NCI-H1417 treated with DMSO at 0.1 percent for 48 hours (cell line): ENCODE measurements around the gene FIZ1.

ENCODE experiments used
- DNase-seq: peaks from one replicate; lab custom pipeline; 2025; lab: John Stamatoyannopoulos, UW

FIZ1 gene

DNA sequence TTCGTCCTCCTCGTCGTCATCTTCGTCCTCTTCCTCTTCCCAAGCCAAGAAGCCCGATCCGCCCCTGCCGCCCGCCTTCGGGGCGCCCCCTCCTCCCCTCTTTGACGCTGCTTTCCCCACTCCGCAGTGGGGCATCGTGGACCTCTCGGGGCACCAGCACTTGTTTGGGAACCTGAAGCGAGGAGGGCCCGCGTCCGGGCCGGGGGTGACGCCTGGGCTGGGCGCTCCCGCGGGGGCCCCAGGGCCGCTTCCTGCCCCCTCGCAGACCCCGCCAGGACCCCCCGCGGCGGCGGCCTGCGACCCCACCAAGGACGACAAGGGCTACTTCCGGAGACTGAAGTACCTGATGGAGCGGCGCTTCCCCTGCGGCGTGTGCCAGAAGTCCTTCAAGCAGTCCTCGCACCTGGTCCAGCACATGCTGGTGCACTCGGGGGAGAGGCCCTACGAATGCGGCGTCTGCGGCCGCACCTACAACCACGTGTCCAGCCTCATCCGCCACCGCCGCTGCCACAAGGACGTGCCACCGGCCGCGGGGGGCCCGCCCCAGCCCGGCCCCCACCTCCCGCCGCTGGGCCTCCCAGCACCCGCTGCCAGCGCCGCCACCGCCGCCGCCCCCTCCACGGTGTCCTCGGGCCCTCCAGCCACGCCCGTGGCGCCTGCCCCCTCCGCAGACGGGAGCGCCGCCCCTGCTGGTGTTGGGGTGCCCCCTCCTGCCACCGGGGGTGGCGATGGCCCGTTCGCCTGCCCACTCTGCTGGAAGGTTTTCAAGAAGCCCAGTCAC lies 14.8 kb upstream of the FIZ1 start:
- DNase-seq: no peak

DNA sequence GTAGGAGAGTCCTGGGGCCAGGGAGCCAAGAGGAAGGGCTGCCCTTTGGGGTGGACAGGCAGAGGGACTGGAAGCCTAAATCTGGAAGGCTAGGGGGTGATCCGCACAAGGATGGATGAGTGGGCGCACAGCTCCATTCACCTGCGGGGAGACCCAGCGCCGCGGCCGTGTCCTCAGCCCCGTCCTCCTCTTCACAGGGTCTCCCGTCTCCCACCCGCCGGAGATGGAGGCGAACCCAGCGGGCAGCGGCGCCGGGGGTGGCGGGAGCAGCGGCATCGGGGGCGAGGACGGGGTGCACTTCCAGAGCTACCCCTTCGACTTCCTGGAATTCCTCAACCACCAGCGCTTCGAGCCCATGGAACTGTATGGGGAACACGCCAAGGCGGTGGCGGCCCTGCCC lies 14.1 kb upstream of the FIZ1 start:
- DNase-seq: no peak

DNA sequence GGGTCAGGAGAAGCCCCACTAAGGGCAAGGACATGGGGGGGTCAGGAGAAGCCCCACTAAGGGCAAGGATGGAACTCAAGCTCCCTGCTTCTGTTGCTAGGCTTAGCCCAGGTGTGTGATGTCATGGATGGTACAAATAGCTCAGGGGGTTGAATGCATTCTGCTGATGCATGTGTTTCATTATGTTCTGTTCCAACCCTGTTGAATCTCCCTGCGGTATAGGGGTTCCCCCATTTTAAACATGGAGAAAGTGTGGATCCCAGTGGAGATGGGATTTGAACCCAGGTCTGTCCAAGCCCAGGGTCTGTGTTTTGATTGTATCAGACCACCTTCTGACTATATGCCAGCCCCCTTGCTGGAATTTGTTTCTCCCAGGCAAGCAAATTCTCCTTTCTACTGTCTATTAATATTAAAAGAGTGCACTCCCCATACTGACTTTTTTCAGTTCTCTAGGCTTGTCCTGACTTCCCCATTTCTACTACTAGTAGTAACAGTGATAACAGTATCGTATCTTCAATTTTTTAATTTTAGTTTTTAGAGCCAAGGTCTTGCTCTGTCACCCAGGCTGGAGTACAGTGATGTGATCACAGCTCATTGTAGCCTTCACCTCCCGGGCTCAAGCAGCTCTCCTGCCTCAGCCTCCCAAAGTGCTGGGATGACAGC lies 12.8 kb upstream of the FIZ1 start:
- DNase-seq: no peak

DNA sequence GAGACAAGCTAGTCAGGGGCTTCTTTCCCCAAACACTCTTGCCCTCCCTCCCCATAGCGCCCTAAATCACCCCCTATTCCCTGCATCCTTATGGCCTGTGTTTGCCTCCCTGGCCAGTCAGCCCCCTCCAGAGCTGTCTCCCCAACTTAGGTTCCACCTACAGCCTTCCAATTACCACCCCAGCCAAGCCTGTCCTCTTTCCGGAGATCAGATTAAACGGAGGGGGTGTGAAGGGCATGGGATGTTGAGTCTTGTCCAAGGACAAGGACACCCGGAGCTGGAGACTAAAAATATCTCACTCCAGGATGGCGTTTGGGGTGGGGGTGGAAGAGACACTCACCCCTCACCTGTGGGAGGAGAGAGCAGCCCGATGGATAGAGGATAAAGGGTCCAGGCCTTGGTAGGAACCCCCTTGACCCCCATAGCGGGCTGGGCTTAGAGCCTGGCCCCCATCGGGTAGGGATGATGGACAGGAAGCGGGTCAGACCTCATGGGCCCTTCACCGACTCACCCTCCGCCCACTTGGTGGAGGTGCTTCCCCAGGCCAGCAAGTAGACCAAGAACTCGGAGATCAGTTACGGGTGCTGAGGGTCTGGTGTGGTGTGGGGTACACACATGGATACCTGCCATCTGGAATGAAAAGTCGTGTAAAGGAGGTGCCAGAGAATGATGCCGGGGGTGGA lies 12.1 kb upstream of the FIZ1 start:
- DNase-seq: no peak

DNA sequence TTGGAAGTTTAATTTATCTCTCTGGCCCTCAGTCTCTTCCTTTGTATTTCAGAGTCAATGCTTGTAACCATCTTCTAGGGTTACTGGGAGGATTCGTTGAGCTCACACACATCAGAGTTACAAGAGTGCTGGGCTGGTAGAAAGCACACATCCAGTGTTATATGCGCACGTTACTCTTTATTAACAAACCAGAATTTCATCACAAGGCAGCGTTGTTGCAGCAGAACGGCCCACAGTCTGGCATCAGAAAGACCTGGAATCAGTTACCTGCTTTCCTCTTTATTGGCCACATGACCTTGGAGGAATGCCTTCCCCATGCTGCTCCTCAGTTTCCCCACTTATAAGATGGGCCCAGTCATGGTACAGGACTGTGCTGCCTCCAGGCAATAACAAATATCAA lies 10.0 kb upstream of the FIZ1 start:
- no peak for DNase-seq

DNA sequence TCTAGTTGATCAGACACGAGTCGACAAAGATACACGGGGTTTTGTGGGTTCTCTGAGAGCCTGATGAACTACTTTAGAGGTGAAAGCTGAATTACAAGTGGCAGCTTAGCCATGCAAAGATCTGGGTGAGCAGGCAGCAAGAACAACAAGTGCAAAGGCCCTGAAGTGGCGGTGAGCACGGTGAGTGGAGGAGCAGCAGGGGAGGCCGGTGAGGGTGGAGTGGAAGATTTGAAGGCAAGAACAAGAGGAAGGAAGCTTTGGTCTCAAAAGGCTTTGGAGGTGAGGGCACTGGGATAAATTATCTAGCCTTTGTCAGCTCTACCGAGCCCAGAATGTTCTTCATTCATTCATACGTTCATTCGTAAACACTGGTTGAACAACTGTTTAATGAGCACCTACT lies 7.5 kb upstream of the FIZ1 start:
- no peak for DNase-seq

DNA sequence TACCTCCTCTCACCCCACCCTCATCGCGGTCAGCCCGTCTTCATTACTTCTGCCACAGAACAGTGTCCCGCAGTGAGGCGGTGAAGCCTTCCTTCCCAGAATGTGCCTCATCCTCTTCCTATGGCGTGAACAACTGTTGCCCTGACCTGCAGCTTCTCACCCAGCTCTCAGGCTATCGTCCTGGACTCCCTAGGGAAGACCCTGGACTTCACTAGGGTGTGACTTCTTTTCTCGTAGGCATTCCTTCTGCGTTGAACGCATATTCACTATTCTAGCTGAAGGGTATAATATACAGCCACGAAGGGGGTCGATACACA lies 7.1 kb upstream of the FIZ1 start:
- DNase-seq: no peak

DNA sequence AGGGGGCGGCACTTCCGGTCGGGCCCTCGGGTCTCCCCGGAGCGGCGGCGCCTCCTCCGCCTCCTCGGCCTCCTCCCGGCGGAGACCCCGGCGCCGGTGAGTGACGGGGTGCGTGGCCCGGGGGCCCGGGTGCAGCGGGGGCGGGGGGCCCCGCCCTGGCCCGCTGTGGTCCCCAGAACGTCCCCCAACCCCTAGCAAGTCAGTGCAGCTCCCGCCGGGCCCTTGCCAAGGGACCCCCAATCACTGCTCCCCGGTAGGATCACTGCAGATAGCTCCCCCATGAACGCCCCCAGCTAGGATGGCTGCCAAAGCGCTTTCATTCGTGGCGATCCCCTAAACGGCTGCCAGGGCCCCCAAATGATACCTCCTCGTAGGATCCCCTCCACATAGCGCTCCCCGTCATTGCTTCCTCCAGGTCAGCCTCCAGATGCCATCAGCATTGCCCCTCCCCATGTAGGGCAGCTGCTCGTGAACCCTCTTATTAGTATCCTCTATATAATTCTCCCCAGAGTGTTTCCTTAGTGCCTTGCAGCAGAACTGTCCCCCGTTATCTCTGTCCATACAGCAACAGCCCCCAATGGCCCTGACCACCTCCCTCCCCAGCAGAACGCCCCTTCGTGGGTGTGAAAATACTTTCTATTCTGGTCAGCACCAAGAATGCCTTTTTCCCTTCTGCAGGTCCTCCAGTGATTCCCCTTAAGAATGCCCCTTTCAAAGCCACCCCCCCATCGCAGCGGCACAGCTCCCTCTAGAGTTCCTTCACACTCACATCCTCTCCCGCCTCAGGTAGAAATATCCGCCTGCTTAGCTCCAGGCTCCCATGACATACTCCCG lies 6.5 kb upstream of the FIZ1 start, which contains the start of gene ZNF865:
TSS of gene ZNF865 (plus strand) at position 11 of the 834 bp plus-strand sequence. CDS start 7,972 bp downstream, outside the sequence.
- no peak for DNase-seq

DNA sequence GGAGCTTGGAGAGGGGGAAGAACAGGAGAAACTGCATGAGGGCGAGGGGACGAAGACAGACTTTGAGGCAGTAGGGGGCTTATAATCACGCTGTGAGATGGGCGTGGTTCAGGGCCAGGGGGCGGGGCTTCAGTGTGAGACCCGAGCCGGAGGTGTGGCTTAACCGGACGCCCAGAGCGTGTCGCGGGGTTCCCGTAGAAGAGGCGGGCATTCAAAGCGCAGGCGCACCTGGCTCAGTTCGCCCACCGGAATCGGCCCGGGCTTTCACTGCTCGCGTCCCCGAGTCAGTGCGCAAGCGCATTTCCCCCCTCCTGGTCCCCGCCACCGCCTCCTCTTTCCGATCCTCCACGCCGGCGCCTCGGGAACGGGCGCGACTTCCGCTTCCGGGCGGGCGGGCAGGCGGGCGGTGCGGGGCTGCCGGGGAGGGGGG lies 5.9 kb upstream of the FIZ1 start:
- DNase-seq: peak; percentile 90

DNA sequence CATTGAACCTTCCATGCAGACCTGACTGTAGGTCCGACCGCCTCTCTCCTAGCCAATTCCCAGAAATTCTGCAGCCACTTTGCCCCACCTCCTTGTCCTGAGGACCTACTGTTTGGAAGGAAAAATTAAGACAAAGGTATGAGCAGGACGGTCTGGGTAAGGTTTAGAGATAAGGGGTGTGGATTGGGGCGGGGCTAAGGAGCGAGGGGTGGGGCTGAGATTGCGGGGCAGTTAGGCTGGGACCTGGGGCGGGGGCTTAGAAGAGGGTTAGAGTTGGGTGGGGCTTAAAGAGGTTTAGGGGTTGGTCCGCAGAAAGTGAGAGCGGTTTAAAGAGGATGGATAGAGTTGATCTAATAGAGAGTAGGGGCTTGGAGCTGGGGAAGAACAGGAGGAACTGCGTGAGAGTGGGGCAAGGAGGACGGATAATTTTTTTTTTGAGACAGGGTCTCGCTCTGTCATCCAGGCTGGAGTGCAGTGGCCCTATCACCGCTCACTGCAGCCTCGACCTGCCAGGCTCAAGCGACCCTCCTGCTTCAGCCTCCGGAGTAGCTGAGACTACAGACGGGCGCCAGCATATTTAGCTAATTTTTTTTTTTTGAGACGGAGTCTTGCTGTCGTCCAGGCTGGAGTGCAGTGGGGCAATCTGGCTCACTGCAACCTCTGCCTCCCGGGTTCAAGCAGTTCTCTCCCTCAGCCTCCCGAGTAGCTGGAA lies 4.4 kb upstream of the FIZ1 start:
- no peak for DNase-seq

DNA sequence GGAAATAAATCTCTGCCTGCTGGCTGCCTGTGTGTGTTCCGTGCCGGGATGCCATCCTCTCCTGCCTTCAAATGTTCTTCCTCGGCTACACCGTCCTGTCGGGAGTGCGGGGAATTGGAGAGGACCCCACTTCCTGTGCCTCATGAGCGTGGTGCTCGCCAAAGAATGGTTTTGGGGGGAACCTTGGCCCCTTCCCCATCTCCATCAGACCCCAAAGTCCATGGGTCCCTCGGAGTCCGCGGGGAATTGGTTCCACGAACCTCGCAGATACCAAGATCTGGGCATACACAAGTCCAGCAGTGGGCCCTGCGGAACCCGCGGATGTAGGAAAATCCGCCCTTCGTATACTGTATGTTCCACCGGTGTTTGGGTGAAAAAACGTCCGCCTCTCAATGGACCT lies 3.8 kb upstream of the FIZ1 start:
- no peak for DNase-seq

DNA sequence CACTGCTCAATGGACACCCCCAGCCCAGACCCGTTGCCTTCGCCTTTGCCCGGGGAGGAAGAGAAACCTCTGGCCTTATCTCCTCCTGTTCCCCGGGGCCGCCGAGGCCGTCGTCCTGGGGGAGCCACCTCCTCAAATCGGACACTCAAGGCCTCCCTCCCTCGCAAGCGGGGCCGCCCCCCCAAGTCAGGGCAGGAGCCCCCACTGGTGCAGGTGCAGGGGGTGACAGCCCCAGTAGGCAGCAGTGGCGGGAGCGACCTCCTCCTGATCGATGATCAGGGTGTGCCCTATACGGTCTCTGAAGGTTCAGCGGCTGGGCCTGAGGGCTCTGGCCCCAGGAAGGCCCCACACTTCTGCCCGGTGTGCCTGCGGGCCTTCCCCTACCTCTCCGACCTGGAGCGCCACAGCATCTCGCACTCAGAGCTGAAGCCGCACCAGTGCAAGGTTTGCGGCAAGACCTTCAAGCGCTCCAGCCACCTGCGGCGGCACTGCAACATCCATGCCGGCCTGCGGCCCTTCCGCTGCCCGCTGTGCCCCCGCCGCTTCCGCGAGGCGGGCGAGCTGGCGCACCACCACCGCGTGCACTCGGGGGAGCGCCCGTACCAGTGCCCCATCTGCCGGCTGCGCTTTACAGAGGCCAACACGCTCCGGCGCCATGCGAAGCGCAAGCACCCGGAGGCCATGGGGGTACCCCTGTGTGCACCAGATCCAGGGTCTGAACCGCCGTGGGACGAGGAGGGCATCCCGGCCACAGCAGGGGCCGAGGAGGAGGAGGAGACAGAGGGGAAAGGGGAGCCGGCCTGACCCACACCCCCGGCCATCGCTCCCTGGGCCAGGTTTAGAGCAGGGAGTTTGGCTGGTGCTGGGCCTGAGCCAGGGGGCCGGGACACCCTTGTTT lies 3.0 kb upstream of the FIZ1 start:
- DNase-seq: no peak

DNA sequence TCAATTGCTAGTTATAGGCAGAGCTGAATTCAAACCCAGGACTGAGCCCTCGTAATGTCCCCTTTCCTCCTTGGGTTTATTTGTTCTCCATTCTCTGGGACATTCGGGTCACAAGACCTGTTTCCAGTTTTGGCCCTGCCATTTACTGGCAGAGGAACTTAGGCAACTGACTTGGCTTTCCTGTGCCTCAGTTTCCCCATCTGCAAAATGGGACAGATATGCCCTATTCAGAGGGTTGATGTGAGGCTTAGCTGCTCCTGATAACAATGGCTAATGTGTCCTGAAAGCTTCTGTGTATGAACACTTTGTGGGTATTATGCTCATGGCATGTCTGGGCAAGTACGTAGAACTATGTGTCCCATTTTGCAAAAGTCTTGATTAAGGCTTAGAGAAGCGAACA lies 1.8 kb upstream of the FIZ1 start:
- no peak for DNase-seq

DNA sequence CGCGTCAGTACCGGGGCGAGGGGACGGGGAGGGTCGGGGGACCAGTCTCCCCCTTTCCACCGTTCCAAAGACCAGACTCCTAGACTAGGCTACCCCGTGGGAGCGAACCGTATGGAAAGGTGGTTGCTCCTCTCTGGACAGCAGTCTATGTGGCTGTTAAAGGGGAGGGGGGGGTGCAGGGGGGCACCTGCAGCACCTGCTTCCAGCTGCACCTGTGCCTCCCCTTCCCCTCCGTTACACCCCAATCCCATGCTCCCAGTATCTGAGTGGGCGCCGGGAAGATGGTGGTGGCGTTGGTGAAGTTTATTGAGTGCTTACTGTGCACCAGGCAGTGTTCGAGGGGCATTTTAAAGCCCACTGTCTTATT lies 1.3 kb upstream of the FIZ1 start:
- no peak for DNase-seq

DNA sequence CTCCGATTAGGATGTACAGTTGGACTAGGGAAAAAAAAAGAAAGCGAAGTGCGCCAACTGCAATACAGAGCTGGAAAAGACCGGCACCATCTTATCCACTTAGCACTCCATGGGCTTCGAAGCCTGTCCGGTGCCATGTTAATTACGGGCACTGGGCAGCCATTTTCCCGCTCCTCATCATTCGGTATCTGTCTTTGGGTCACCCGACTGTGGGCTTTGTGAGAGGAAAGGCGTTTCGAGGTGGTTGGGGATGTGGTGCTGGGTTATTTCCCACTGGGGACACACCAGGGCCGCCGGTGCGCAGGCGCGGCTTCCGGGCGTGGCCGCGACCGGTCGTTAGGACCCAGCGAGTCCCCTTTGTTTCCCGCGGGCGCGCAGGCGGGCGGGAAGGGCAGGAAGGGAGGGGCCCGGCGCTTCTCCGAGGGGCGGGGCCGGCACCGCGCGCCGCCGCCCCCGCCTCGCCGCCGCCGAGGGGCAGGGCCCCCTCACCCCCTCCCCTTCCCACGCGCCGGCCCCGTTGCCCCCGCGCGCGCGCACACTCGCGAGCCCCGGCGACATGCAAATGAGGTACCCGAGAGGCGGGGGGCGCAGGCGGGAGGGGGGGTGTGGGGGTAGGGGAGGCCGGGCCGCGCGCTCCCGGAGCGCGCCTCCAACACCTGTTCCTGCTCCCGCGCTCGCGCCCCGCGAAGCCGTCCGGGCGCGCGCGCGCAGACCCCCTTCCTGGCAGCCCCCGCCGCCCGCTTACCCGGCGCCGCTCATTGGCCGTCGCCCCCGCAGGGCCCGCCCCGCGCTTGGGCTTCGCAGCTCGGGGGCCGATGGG lies 735 bp upstream of the FIZ1 start, which contains the start of gene ZNF524:
TSS of gene ZNF524 (plus strand) at position 447 of the 820 bp plus-strand sequence. CDS start 1,825 bp downstream, outside the sequence.
- peak; percentile 95 for DNase-seq

DNA sequence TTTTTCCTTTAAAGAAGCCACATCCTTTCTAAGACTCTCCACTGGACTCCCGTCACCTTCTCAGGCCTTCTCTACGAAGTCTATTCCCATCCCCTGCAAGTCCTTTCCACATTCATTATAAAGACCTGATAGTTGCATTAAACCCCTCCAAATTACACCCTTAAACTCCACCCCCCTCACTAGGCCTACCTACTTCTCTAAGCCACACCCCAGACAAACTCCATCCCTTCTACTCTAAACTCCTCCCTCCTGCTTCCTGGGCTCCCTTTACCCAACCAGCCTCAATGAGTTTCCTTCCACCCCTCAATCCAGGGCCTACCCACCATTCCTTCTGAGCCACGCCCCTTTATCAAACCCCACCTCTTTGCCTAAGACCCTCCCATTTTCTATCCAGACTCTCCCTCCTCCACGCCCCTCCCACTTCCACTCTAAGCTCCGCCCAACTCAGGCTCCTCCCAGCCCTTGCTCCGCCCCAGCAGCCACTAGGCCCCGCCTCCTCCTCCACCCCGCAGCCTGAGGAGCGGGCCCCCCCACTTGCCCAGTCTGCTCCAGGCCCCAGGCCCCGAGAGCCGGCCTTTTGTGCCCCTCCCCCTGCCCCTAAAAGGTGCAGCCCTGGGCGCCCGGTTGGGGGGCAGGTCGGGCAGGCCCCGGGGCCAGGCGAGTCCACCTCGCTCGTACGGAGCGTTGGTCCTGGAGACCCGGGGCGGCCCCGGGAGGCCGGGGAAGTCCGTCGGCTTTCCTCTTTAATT lies 424 bp downstream of the FIZ1 start:
- DNase-seq: peak; percentile 62

DNA sequence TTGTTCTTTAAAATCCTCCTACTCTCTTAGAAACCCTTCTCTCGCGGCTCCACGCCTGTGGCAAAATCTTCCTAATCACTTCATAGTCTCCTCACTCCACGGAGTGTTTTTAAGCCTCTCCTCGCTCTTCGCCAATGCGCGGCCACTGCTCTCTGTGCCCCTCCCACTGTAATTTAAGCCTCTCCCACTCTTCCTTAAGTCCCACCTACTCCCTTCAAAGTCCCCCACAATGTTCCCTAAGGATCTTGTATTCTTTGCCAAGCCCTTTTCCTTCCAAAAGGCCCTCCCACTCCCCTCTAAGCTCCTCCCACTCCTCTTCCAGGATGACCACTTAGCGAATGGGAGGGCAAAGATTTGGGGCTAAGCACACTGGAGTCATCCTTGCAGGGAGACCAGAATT lies 1.3 kb downstream of the FIZ1 start:
- no peak for DNase-seq

DNA sequence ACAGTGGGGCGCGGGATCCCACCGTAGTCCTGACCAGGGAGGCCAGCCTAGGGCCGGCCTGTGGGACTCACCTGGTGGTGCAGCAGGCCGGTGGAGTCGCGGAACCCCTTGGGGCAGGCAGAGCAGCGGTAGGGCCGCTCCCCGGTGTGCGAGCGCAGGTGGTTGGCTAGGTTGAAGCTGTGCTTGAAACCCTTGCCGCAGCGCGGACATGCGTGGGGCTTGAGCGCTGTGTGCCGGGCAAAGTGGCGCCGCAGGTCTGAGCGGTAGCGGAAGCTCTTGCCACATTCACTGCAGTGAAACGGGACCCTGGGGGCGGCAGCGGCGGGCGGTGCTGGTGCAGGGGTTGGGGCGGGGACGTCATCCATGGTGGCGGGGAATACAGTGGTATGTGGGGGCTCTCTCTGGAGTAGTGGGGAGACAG lies 1.8 kb downstream of the FIZ1 start:
- DNase-seq: no peak

DNA sequence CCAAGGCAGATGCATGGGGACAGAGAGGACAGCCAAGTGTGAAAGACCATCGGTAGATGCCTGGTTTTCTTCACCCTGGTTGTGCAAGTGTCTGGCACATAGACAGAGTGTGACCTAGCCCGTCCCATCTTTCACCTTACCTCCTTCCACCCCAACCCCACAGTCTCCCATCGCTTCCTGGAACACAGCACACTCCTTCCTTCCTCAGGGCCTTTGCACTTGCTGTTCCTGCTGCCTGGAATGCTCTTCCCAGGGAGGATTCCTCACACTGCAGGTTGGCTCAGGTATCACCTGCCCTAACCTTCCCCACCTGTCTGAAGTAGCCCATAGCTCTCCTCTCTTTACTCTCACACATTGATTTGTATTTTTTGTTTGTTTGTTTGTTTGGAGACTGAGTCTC lies 3.0 kb downstream of the FIZ1 start:
- no peak for DNase-seq
